GM23248 (cell line): Measurements from ENCODE around the gene SFT2D2. TPM values are rescaled to one million over a fixed set of nuclear protein-coding genes. Genes with fewer than 3 reads are reported as not detected.

Experiments
- DNase-seq: peaks from one replicate; pipeline ENCODE4 v3.0.0-alpha.2; 2015
- H2AFZ ChIP-seq: fragments of 200-600 bp; sonication (generic); 2 replicates; pipeline ENCODE4 v1.6.1; 2016; ENCODE audit warnings: antibody characterized with exemption
- H3F3A ChIP-seq: fragments of 200-600 bp; sonication (generic); 2 replicates; pipeline ENCODE4 v1.6.1; 2016; ENCODE audit warnings: mild to moderate bottlenecking, antibody characterized with exemption, mixed run types; ENCODE audit not compliant: insufficient read depth
- H3K27ac ChIP-seq: fragments of 200-600 bp; sonication (generic); 2 replicates; pipeline ENCODE4 v1.5.1; 2016; ENCODE audit warnings: mild to moderate bottlenecking
- H3K27me3 ChIP-seq: fragments of 200-600 bp; sonication (generic); replicated peaks from 2 replicates; pipeline ENCODE4 v1.6.1; 2016; ENCODE audit warnings: mild to moderate bottlenecking; ENCODE audit not compliant: insufficient read depth
- H3K36me3 ChIP-seq: fragments of 200-600 bp; sonication (generic); 2 replicates; pipeline ENCODE4 v1.6.1; 2016; ENCODE audit warnings: low read depth, mild to moderate bottlenecking
- H3K4me1 ChIP-seq: fragments of 200-600 bp; sonication (generic); 2 replicates; pipeline ENCODE4 v1.6.1; 2016; ENCODE audit warnings: mild to moderate bottlenecking; ENCODE audit not compliant: insufficient read depth
- H3K4me2 ChIP-seq: fragments of 200-600 bp; sonication (generic); one replicate; pipeline ENCODE4 v1.6.1; 2016; ENCODE audit warnings: mild to moderate bottlenecking; ENCODE audit not compliant: unreplicated experiment
- H3K4me3 ChIP-seq: fragments of 200-600 bp; sonication (generic); 2 replicates; pipeline ENCODE4 v1.5.1; 2016; ENCODE audit warnings: mild to moderate bottlenecking
- H3K79me2 ChIP-seq: fragments of 200-600 bp; sonication (generic); 2 replicates; pipeline ENCODE4 v1.6.1; 2016; ENCODE audit warnings: mild to moderate bottlenecking; ENCODE audit not compliant: insufficient read depth
- H3K9ac ChIP-seq: fragments of 200-600 bp; sonication (generic); 2 replicates; pipeline ENCODE4 v1.6.1; 2016; ENCODE audit warnings: mild to moderate bottlenecking
- H3K9me2 ChIP-seq: fragments of 200-600 bp; sonication (generic); 2 replicates; pipeline ENCODE4 v1.6.1; 2016; ENCODE audit warnings: mixed run types, mild to moderate bottlenecking, moderate library complexity; ENCODE audit not compliant: insufficient read depth
- H3K9me3 ChIP-seq: fragments of 200-600 bp; sonication (generic); one replicate; pipeline ENCODE4 v1.6.1; 2017; ENCODE audit warnings: low read depth
- H4K20me1 ChIP-seq: fragments of 200-600 bp; sonication (generic); 2 replicates; pipeline ENCODE4 v1.6.0; 2016; ENCODE audit not compliant: insufficient read depth
- EZH2 ChIP-seq: fragments of 200-600 bp; sonication (generic); IDR thresholded peaks from 2 replicates; pipeline ENCODE4 v1.6.1; 2018; ENCODE audit warnings: antibody characterized with exemption, mild to moderate bottlenecking; ENCODE audit not compliant: insufficient read depth, poor library complexity, severe bottlenecking
- EZH2phosphoT487 ChIP-seq: fragments of 200-600 bp; sonication (generic); IDR thresholded peaks from 2 replicates; pipeline ENCODE4 v1.6.1; 2018; ENCODE audit warnings: antibody characterized with exemption, moderate library complexity, mild to moderate bottlenecking, low read depth; ENCODE audit not compliant: insufficient read depth
- WGBS, 2 experiments: methylation state at CpG; one replicate each; pipeline ENCODE4 v1.1.6; 2015 to 2017; ENCODE audit warnings: low lambda C conversion rate in 2 of 2, low coverage in 1 of 2; ENCODE audit errors: missing lambda C conversion rate in 2 of 2; 5-methylcytosine and 5-hydroxymethylcytosine counted together
- in situ Hi-C: fragments of 300-500 bp; cut with MboI; formaldehyde crosslinking; loops from 2 replicates; pipeline ENCODE4 v1.15.0; 2020
- polyA plus RNA-seq: library from polyadenylated mRNA; unstranded; fragments of >200 nt; fragmentation: Nextera tagmentation; extraction: Ambion mirVana; gene quantifications from 2 replicates; pipeline ENCODE4 v1.2.1, GENCODE V29; 2016
- total RNA-seq: library from RNA; depleted of rRNA; stranded (reverse); fragments of >200 nt; shearing (Covaris generic); gene quantifications from 2 replicates; pipeline ENCODE4 v1.2.3, GENCODE V29; 2014; rRNA removed

Gene SFT2D2
- total RNA-seq (38.4 and 38.7 TPM in 2 replicates), polyA plus RNA-seq (54.4 and 54.9 TPM in 2 replicates)

DNA sequence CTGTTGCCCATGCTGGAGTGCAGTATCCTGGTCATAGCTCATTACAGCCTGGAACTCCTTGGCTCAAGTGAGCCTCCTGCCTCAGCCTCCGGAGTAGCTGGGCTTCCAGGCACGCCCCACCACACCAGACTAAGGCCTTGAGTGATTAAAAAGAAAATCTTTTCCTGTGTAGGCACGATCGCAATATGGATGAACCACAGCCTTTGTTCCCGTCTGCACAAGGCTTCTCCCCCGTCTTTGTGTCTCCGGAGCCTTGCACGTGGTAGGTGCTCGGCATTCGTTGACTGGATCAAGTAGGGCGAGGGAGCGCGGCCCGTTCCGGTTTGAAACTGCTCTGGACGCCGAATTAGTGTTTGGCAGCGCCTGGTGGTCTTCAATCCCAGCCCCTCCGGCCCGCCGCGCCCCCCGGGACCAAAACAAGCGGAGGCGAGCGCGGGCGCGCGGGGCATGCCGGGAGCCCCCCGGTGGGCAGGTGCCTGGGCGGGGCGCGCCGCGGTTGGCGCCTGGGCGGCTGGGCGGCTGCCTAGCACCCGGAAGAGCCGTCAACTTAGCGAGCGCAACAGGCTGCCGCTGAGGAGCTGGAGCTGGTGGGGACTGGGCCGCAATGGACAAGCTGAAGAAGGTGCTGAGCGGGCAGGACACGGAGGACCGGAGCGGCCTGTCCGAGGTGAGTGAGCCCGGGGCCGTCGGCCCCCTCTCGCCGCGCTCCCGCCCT is at the start of gene SFT2D2:
Gene SFT2D2, plus strand, starts transcription at position 529 of the 715 bp plus-strand sequence. Its CDS starts 76 bp downstream, at position 605.
- Histone ChIP-seq H3K9me3 (no peaks in the 10 kb centered on the region), H3K9me2 (no peaks in the 10 kb centered on the region), H3F3A (peaks cover 37% of the 10 kb centered on the region), H3K27me3 (no peaks in the 10 kb centered on the region), H2AFZ (peak within 1 kb of the TSS; percentile 99), H4K20me1 (no peaks in the 10 kb centered on the region; the same call in none of the 2 replicates), H3K4me3 (peak within 1 kb of the TSS; percentile 85), H3K9ac (peak within 1 kb of the TSS; percentile 94), H3K79me2 (peaks cover 58% of the 10 kb centered on the region), H3K4me2 (peak within 1 kb of the TSS; percentile 92), H3K36me3 (no peaks in the 10 kb centered on the region), H3K27ac (peak within 1 kb of the TSS; percentile 76), H3K4me1 (peaks cover 42% of the 10 kb centered on the region)
- 3% methylated on average over 55 to 58 of the region's 58 CpGs for WGBS, 2 experiments
- DNase-seq, result peak; percentile 88
- in situ Hi-C loops, result no loop called here
- no peak for TF ChIP-seq EZH2
- no peak for TF ChIP-seq EZH2phosphoT487

GRCh38 chr1:168178227-168178637 is 47.6 kb upstream of the SFT2D2 start:
- Histone ChIP-seq H2AFZ (peak overlapping the region; percentile 97), H4K20me1 (no peaks in the 10 kb centered on the region), H3K27ac (peak overlapping the region; percentile 77), H3K4me3 (peak overlapping the region; percentile 99), H3F3A (peaks cover 19% of the 10 kb centered on the region), H3K4me1 (0 out of 2 replicates have a peak, but pooled peaks cover 6% of the 10 kb centered on the region), H3K27me3 (no peaks in the 10 kb centered on the region), H3K36me3 (no peaks in the 10 kb centered on the region), H3K4me2 (peak overlapping the region; percentile 56), H3K9ac (peak overlapping the region; percentile 91), H3K9me2 (no peaks in the 10 kb centered on the region), H3K79me2 (peaks cover 42% of the 10 kb centered on the region), H3K9me3 (no peaks in the 10 kb centered on the region)
- no peak for DNase-seq
- WGBS, 2 experiments, result 78 to 79% methylated on average over 5 of the region's 5 CpGs
- in situ Hi-C loops, result no loop called here
- TF ChIP-seq EZH2phosphoT487 (no peak), EZH2 (no peak)

DNA sequence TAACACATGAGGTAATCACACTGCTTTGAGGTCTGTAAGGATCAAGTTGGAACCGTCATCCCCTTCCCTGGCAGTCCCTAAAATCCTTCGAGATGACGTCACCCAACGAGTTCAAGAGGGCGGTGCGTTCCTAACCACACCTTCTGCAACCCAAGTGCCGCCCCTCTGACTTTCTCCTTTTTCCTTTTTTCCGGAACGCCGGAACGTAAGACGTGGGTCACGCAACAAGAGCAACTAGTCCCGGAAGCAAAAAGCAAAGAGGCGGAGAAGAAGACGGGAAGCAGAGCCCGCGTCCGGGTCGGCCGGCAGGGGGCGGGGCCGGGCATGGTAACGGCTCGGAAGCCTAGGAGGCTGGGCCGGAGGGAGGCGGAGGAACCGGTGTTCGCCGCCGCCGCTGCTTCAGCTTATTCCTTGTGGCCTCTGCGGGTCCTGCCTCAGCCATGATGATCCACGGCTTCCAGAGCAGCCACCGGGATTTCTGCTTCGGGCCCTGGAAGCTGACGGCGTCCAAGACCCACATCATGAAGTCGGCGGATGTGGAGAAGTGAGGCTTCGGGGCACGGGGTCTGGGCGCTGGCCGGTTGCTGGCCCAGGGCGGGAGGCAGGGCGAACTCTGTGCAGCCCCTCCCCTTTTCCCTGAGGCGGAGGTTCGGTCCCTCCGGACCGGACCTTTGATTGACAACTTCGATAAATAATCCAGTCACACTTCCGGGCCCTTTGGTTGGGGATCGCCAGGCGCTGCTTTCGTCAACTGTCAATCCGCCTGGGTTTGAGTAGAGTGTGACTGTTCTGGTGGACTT is 47.0 kb upstream of the SFT2D2 start, which contains the start of gene TIPRL:
Gene TIPRL, plus strand, starts transcription at position 325 of the 800 bp plus-strand sequence. Its CDS starts 116 bp downstream, at position 441.
- 0 to 2% methylated on average over 50 to 55 of the region's 56 CpGs for WGBS, 2 experiments
- Histone ChIP-seq H3K9me2 (no peaks in the 10 kb centered on the region), H3K4me2 (peak within 1 kb of the TSS; percentile 91), H3K27ac (peak within 1 kb of the TSS; percentile 77), H4K20me1 (no peaks in the 10 kb centered on the region), H3K9me3 (no peaks in the 10 kb centered on the region), H3K4me3 (peak within 1 kb of the TSS; percentile 99), H2AFZ (peak within 1 kb of the TSS; percentile 97), H3F3A (peaks cover 19% of the 10 kb centered on the region), H3K4me1 (0 out of 2 replicates have a peak, but pooled peaks cover 6% of the 10 kb centered on the region), H3K79me2 (peaks cover 48% of the 10 kb centered on the region), H3K27me3 (no peaks in the 10 kb centered on the region), H3K36me3 (no peaks in the 10 kb centered on the region), H3K9ac (peak within 1 kb of the TSS; percentile 91)
- in situ Hi-C loops, result no loop called here
- peak; percentile 100 for DNase-seq
- no peak for TF ChIP-seq EZH2phosphoT487
- no peak for TF ChIP-seq EZH2
